Activated T-cell treated with anti-CD3 and anti-CD28 coated beads for 24 hours (primary cell): ENCODE data around the gene DDX11.
"Not testable (repeated sequence)": the region's sequence is repeated elsewhere in the genome, so short reads cannot be mapped to it uniquely, and the experiment has no call there.

Experiments
- DNase-seq: peaks from one replicate; pipeline ENCODE4 v3.0.0-alpha.2; 2020; ENCODE audit warnings: low read depth

The DDX11 gene

GRCh38 chr12:31124158-31124557 is 50.5 kb downstream of the DDX11 start:
- not testable (repeated sequence) for DNase-seq

GRCh38 chr12:31125171-31125570 is 51.5 kb downstream of the DDX11 start:
- DNase-seq = not testable (repeated sequence)

GRCh38 chr12:31127209-31127848 is 53.7 kb downstream of the DDX11 start:
- DNase-seq = not testable (repeated sequence)

- DNase-seq = not testable (repeated sequence)
These were observed 62.9 kb downstream of the DDX11 start for GRCh38 chr12:31136581-31136980.

- DNase-seq = not testable (repeated sequence)
These were observed 71.1 kb downstream of the DDX11 start for GRCh38 chr12:31144768-31145167.

GRCh38 chr12:31145296-31145695 is 71.6 kb downstream of the DDX11 start:
- DNase-seq = not testable (repeated sequence)

GRCh38 chr12:31147415-31147814 is 73.8 kb downstream of the DDX11 start:
- DNase-seq = not testable (repeated sequence)

GRCh38 chr12:31150766-31151165 is 77.1 kb downstream of the DDX11 start:
- DNase-seq = not testable (repeated sequence)
